Ectodermal cell (in vitro differentiated cells): Measurements from ENCODE around the gene PRR35.

Source experiments
- H3K27ac ChIP-seq: 2 replicates; pipeline ENCODE4 v1.7.0; 2013; ENCODE audit warnings: mild to moderate bottlenecking, low read depth, low read length; ENCODE audit not compliant: insufficient read depth, poor library complexity, severe bottlenecking
- H3K27me3 ChIP-seq: 2 replicates; pipeline ENCODE4 v1.7.0; 2013; ENCODE audit warnings: mild to moderate bottlenecking, low read length; ENCODE audit not compliant: insufficient read depth, control insufficient read depth, poor library complexity, severe bottlenecking
- H3K36me3 ChIP-seq: one replicate; pipeline ENCODE4 v1.7.0; 2013; ENCODE audit warnings: low read length; ENCODE audit not compliant: control insufficient read depth, insufficient read depth
- H3K4me1 ChIP-seq: one replicate; pipeline ENCODE4 v1.7.0; 2013; ENCODE audit warnings: low read length; ENCODE audit not compliant: control insufficient read depth, insufficient read depth
- H3K4me3 ChIP-seq: 2 replicates; pipeline ENCODE4 v1.7.0; 2013; ENCODE audit warnings: low read depth, low read length, control low read depth; ENCODE audit not compliant: insufficient read depth
- H3K9me3 ChIP-seq: 2 replicates; pipeline ENCODE4 v1.7.0; 2013; ENCODE audit warnings: mild to moderate bottlenecking, low read length, moderate library complexity; ENCODE audit not compliant: control insufficient read depth
- WGBS, 2 experiments: methylation state at CpG; one replicate each; pipeline ENCODE4 v1.1.7; 2013; ENCODE audit warnings: missing lambda C conversion rate in 2 of 2; 5-methylcytosine and 5-hydroxymethylcytosine counted together

Gene PRR35

DNA sequence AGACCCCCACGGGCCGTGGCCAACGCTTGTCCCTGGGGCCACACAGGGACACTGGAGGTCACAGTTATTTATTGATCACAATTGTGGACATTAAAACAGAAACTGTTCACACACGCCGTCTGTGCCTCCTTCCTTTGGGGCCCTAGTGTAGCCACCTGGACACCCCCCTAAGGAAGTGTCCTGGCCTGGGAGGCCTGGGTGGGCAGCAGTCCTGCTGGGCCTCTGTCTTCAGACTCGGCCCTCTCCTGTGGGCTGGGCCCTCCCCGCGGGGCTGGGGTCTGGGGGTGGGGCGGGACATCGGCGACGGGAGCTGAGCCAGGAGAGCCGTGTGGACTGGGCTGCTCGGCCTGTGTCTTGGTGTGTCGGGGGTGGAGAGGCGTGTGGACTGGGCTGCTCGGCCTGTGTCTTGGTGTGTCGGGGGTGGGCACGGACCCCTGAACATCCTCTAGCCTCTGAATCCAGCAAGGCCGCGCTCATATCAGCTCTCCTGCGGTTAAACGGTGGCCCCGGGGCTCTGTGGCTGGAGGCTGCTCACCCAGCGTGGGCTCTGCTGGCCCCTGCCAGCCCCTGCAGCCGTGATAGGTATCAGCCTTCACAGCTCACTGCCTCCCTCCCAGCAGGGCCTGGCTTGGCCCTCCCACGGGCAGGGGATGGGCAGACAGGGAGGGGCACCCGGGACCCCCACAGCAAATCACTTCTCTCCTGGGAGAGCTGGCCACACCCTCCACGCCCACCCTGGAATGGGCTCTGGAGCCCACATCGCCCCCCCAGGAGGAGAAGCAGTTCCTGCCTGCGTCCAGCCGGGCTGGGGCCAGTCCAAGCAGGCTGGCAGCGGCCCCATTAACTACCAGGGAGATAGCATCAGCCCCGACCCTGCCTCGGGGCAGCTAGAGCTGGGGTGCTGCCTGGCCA lies 5.5 kb downstream of the PRR35 start:
- Histone ChIP-seq H3K27ac (no peak overlapping the region), H3K4me1 (peaks cover 30% of the 10 kb centered on the region), H3K9me3 (no peaks in the 10 kb centered on the region), H3K27me3 (peaks cover 22% of the 10 kb centered on the region), H3K36me3 (no peaks in the 10 kb centered on the region), H3K4me3 (no peak overlapping the region)
- 70 to 73% methylated on average over 35 of the region's 35 CpGs for WGBS, 2 experiments

DNA sequence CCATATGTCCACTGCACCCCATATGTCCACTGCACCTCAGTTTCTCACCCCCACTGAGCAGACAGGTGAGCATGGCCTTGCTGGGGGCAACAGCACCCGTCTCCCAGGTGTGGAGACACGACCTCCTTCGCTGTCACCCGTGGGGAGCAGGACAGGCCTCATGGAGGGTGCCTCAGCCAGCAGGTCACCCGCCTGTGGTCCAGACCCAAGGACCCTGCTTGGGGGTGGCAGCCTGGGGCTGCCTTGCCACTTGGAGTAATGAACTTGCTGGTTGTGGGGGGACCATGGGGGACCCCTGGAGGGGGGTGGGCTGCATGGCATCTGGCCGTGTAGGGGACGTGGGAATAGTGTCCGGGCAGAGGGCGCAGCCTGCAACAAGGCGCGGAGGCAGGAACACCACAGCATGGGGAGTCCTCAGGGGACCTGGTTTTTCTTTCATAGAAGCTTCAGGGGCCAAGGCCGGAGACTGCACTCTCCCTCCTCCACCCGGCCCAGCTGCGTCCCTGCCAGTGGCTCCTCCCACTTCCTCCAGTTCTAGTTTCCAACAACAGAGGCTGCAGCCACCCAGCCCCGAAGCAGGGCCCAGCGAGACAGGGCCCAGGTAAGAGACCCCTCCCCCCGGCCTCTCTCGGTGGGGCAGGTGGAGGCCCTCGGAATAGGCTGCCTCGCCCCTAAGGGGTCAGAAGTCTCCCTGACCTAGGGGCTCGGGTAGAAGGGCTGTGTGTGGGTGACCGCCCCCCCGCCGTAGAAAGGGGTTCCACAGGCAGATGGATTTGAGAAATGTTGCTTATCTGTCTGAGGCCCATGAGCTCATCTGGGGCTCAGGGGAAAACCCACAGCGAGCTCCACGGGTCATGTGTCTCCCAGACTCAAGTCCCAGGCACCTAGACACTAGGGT lies 6.5 kb downstream of the PRR35 start, which contains the start of gene NHLRC4:
NHLRC4 (plus strand) TSS at position 531 of the 898 bp plus-strand sequence. CDS start 1,043 bp downstream, outside the sequence.
- H3K27ac ChIP-seq: no peak within 1 kb of the TSS
- WGBS, 2 experiments: 61 to 62% methylated on average over 26 of the region's 26 CpGs
- H3K27me3 ChIP-seq: peaks cover 12% of the 10 kb centered on the region
- no peaks in the 10 kb centered on the region for H3K9me3 ChIP-seq
- no peak within 1 kb of the TSS for H3K4me3 ChIP-seq
- H3K36me3 ChIP-seq: no peaks in the 10 kb centered on the region
- peaks cover 30% of the 10 kb centered on the region for H3K4me1 ChIP-seq

DNA sequence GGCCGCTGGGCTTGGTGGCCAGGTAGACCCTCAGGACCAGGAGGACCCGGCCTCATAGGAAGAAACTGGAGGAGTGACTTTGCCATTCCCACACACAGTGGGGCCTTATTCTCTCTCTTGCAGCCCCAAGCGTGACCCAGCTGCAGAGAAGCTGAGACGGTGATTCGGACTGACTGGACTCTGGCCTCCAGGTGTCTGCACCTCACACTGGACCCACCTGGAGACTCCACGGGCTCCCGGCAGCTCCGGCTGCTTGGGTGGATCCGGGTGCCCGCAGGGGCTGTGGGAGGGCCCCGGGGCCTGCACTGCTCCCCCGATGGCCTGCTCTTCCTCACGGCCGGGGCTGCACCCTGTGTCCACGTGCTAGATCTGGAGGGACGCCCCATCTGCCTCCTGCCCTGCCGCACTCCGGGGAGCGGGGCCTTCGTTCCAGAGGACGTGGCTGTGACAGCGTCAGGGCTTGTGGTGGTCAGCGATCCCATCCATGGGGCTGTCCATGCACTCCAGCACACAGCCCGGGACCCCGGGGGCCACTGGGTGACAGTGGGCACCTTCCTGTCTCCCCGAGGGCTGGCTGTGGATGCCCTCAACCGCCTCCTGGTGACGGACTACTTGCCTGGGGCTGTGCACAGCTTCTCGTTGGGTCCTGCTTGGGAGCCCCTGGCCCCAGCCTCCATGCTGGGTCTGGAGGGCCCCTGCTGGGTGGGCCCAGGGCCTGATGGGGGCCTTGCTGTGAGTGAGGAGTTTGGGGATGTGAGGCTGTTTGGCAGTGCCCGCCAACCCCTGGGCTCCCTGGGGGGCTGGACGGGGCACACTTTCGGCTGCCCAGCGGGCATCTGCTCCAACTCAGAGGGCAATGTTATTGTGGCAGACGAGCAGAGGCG lies 7.4 kb downstream of the PRR35 start:
- Histone ChIP-seq H3K4me1 (peaks cover 32% of the 10 kb centered on the region), H3K27me3 (peaks cover 3% of the 10 kb centered on the region), H3K27ac (no peak overlapping the region), H3K9me3 (no peaks in the 10 kb centered on the region), H3K36me3 (no peaks in the 10 kb centered on the region), H3K4me3 (no peak overlapping the region)
- 93 to 95% methylated on average over 35 of the region's 35 CpGs for WGBS, 2 experiments

DNA sequence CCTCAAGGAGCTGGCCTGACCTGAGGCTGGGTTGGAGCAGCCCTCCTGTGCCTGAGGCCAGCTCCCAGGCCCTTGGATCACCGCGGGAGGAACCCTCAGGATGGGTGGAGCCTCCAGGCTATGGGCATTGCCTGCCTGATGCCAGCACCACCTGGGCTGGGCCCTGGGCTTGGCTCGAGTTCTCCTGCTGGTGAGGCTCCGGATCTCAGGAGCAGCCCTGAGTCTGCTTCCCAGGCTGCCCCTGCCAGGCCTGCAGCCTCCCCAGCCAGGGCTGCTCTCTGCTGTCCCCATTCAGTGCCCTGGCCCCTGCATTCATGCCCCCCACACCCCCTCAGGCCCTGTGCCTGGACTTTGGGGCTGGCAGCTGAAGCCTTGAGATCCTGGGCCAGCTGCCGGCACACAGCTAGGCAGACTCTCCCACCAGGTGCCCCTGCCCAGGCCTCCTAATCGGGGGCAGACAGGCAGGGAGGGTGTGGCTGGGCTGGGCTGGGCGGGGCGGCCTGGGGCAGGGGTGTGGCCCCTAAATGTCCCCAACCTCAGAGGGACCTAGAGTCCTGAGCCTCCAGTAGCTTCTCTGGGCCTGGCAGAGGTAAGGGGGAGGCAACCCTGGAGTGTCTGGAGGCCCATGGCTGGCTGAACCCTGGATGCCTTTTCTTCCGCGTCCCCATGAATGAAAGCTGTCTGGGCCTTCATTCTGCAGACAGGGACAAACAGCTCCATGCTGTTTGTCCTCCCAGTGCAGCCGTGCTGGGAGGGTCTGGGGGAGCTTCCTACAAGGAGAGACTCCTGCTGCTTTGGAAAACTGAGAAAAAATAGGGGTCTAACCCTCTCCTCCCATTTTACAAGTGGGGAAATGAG lies 8.4 kb downstream of the PRR35 start:
- H3K27ac ChIP-seq: no peak overlapping the region
- H3K27me3 ChIP-seq: no peaks in the 10 kb centered on the region
- 73 to 75% methylated on average over 11 of the region's 11 CpGs for WGBS, 2 experiments

GRCh38 chr16:569445-570254 lies 9.5 kb downstream of the PRR35 start, which contains the start of gene PIGQ:
Gene PIGQ (plus strand): TSS chr16:569968. CDS start chr16:574075, 4,107 bp downstream.
- 2% methylated on average over 87 of the region's 87 CpGs for WGBS, 2 experiments
- H3K36me3 ChIP-seq: no peaks in the 10 kb centered on the region
- H3K4me1 ChIP-seq: peaks cover 32% of the 10 kb centered on the region
- H3K27ac ChIP-seq: peak within 1 kb of the TSS; percentile 16
- no peaks in the 10 kb centered on the region for H3K27me3 ChIP-seq
- H3K4me3 ChIP-seq: peak within 1 kb of the TSS; percentile 65
- H3K9me3 ChIP-seq: no peaks in the 10 kb centered on the region

More for the DNA sequence above, 8.4 kb downstream of the PRR35 start:
- Histone ChIP-seq H3K4me1 (peaks cover 32% of the 10 kb centered on the region), H3K9me3 (no peaks in the 10 kb centered on the region), H3K36me3 (no peaks in the 10 kb centered on the region), H3K4me3 (peak overlapping the region; percentile 65)

GRCh38 chr16:572865-573650 lies 12.9 kb downstream of the PRR35 start:
- no peaks in the 10 kb centered on the region for H3K9me3 ChIP-seq
- H3K27ac ChIP-seq: no peak overlapping the region
- H3K4me1 ChIP-seq: peaks cover 15% of the 10 kb centered on the region
- WGBS, 2 experiments: 87% methylated on average over 27 of the region's 27 CpGs
- no peak overlapping the region for H3K4me3 ChIP-seq
- no peaks in the 10 kb centered on the region for H3K27me3 ChIP-seq
- H3K36me3 ChIP-seq: no peaks in the 10 kb centered on the region

GRCh38 chr16:574021-574760 lies 14.0 kb downstream of the PRR35 start:
- H3K4me3 ChIP-seq: no peak overlapping the region
- H3K4me1 ChIP-seq: peaks cover 4% of the 10 kb centered on the region
- H3K36me3 ChIP-seq: no peaks in the 10 kb centered on the region
- WGBS, 2 experiments: 96% methylated on average over 46 of the region's 46 CpGs
- no peak overlapping the region for H3K27ac ChIP-seq
- H3K27me3 ChIP-seq: no peaks in the 10 kb centered on the region
- H3K9me3 ChIP-seq: no peaks in the 10 kb centered on the region
